Measurements from ENCODE around the gene COPG1. TPM values are rescaled to one million over a fixed set of nuclear protein-coding genes. Genes with fewer than 3 reads are reported as not detected.

The COPG1 gene
- total and polyA plus RNA-seq, 2 of the 4 experiments (the other 2 are of a cell fraction), result 203 to 446 TPM

DNA sequence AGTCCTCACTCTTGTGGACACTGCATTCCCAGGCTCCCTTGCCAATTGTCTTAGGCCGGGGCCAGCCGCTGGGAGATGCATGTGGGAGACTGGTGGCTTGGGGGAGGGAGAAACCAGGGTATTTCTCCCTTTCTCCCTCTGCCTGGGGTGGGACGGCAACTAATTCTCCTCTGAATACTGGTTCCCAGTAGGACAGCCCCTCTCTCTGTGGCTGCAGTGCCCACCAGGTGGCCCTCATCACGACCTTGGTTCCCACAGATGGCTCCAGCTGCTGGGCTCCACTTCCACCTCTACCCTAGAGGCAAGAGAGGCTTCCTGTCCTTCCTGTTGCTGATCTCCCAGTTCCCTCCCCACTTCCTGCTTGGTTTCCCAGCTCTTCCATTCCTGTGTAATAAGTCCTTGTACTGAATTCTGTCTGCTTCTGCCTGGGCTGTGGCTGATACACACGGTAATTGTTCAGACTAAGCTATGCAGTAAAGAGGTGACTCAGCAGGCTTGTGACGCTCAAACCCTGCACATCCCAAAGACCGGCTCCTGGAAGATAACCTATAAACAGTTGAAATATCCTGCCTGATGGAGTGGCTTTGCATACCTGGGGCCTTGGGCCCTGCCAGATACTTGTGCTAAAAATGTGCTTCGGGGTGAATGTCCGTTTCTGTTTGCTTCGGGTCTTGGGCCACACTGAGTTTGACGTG is 20.4 kb upstream of the COPG1 start:
- peaks cover 20% of the 10 kb centered on the region for H3K4me1 ChIP-seq (ENCODE audit: control insufficient read depth, insufficient read depth, low read length)
- H2BK5ac ChIP-seq (ENCODE audit: low read depth, low read length, poor library complexity, severe bottlenecking), result peak overlapping the region; percentile 65
- peak overlapping the region; percentile 61 for H4K5ac ChIP-seq (ENCODE audit: low read depth, low read length)
- dilution Hi-C loops (cut with HindIII; ENCODE audit: low sequenced_read_pairs, unreplicated experiment) (no loop called here), in situ Hi-C loops (cut with MboI; ENCODE audit: low sequenced_read_pairs) (no loop called here), intact Hi-C loops (cut with micrococcal nuclease) (loop anchor here (5.0 kb wide), 1 partner anchor 47 kb away; the partner anchor contains the start of gene CNBP)
- H3K9ac ChIP-seq (ENCODE audit: low read depth, low read length), result no peak overlapping the region
- TF ChIP-seq MAFK (IDR thresholded peaks at IDR 0.05; ENCODE audit: low read depth, low read length) (peak; percentile 51; the same call in 1 of the 2 replicates), RAD21 (IDR thresholded peaks at IDR 0.05; ENCODE audit: low read length) (no peak), RCOR1 (IDR thresholded peaks at IDR 0.05; ENCODE audit: insufficient replicate concordance, low read length) (no peak), MAZ (IDR thresholded peaks at IDR 0.05; ENCODE audit: borderline replicate concordance, low read depth, low read length) (no peak), CTCF (conservative IDR thresholded peaks at IDR 0.05; ENCODE audit: low read depth, low read length) (0 out of 2 replicates have a peak, but pooled peaks have one; percentile 2), NFE2L2 (IDR thresholded peaks at IDR 0.05; ENCODE audit: low read depth, low read length) (peak; percentile 62), CHD1 (IDR thresholded peaks at IDR 0.05; ENCODE audit: low read depth, low read length) (no peak), FOS (IDR thresholded peaks at IDR 0.05; ENCODE audit: low read depth, low read length) (peak; percentile 41; the same call in 1 of the 2 replicates), BHLHE40 (IDR thresholded peaks at IDR 0.05; ENCODE audit: low read depth, low read length) (no peak)
- H3K36me3 ChIP-seq (ENCODE audit: control insufficient read depth, insufficient read depth, low read length), result no peaks in the 10 kb centered on the region
- H3K27me3 ChIP-seq (ENCODE audit: control insufficient read depth, insufficient read depth, low read length), result no peaks in the 10 kb centered on the region
- 58% methylated on average over 6 of the region's 11 CpGs; no CpG with 5 or more reads in 1 of the 2 experiments for WGBS, 2 experiments (ENCODE audit: extremely low coverage in 2 of 2, insufficient read length in 1 of 2)
- peak overlapping the region; percentile 62 for H3K27ac ChIP-seq (ENCODE audit: insufficient read depth, low read length)
- no peaks in the 10 kb centered on the region for H4K20me1 ChIP-seq (ENCODE audit: insufficient read depth, low read length)
- H2AK9ac ChIP-seq (replicated peaks; ENCODE audit: low read depth, low read length, poor library complexity), result peak overlapping the region; percentile 47
- H2AK5ac ChIP-seq (ENCODE audit: low read depth, low read length), result peak overlapping the region; percentile 94
- H2BK15ac ChIP-seq (ENCODE audit: low read depth, low read length), result peak overlapping the region; percentile 60; the same call in 2 of the 3 replicates
- no peak overlapping the region for H3K4me2 ChIP-seq (ENCODE audit: low read depth, low read length)
- no peak overlapping the region for H3K56ac ChIP-seq (ENCODE audit: extremely low read depth, insufficient read depth, low read length)
- H3K79me1 ChIP-seq (ENCODE audit: low read depth in 1 of 2, low read length in 2 of 2), result peaks cover 0 to 18% of the 10 kb centered on the region in 2 experiments; a peak in 2 of 4 replicates
- DNase-seq, result peak; percentile 88
- H3K9me1 ChIP-seq (ENCODE audit: insufficient read depth, low read length), result peaks cover 26% of the 10 kb centered on the region
- H3K23ac ChIP-seq (ENCODE audit: low read depth, low read length), result peak overlapping the region; percentile 61
- CTCF ChIA-PET, result interaction anchor here (1.0 kb wide), 1 partner anchor 17 kb away, joined by 3 read pairs; no protein-coding TSS in a partner anchor
- peak overlapping the region; percentile 71 for H4K91ac ChIP-seq (ENCODE audit: insufficient read depth, low read depth, low read length)
- no peaks in the 10 kb centered on the region for H3K9me3 ChIP-seq (ENCODE audit: control insufficient read depth, insufficient read depth, low read length)
- peak overlapping the region; percentile 90 for H3K4ac ChIP-seq (ENCODE audit: low read depth, low read length)
- ATAC-seq (ENCODE audit: low read depth), result peak; percentile 68
- no peak overlapping the region for H3K4me3 ChIP-seq (ENCODE audit: insufficient read depth, low read depth, low read length)
- H4K8ac ChIP-seq (ENCODE audit: low read depth in 2 of 2, low read length in 2 of 2), result peak overlapping the region; percentile 66 to 85
- POLR2A ChIA-PET (ENCODE audit: unreplicated experiment), result interaction anchor here (0.9 kb wide), 1 partner anchor 20 kb away, joined by 4 read pairs; the partner anchor contains the start of gene COPG1
- no TSS peak for BruUV-seq (replicated peaks)
- peak overlapping the region; percentile 85 for H2BK120ac ChIP-seq (ENCODE audit: low read depth, low read length)
- peak overlapping the region; percentile 90 for H2AFZ ChIP-seq (replicated peaks; ENCODE audit: low read length, poor library complexity)
- H3K18ac ChIP-seq (ENCODE audit: low read depth, low read length), result peak overlapping the region; percentile 39
- peak overlapping the region; percentile 67 for H3K14ac ChIP-seq (replicated peaks; ENCODE audit: low read depth, low read length)
- peak overlapping the region; percentile 73 for H2BK20ac ChIP-seq (ENCODE audit: low read depth, low read length)

Data from IMR-90 (cell line).